ENCODE results near the gene PHTF1.

Gene PHTF1

DNA sequence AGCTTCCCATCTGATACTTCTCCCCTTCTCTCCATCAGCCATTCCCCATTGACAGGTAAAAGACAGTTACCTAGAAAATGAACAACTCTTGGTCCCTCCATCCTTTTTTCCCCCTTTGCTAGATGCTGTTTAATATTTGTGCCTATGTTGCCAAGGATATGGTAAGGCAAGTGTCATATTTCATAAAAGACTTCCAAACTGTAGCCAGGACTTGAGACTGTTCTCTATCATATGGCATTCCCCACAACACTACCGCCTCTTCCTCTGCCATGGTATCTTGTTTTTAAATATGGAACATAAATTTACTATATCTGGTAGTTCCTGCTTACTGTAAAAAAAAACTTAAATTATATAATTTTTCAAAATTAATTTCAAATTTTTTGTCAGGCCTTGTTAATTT, 97.2 kb downstream of the PHTF1 start:
- DNase-seq = no peak

GRCh38 chr1:113660088-113660487, 99.2 kb downstream of the PHTF1 start:
- DNase-seq = no peak

DNA sequence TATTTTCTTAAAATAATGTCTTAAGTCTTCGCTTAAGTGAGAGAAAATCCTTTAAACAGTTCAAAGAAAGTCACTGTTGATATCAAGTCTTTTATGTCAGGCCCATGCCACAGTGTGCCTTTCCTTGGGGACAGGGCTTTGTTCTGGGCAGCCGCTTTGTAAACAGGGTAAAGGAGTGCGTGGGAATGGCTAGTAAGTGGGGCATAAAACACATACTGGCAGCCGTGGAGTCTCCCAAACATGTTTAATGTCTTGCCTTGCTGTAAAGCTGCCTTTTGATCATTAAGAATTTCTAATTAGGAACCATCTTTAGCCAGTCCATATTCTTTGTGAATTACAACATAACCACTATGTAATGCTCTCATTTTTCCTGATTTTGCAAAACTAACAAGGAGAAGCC, 99.7 kb downstream of the PHTF1 start:
- DNase-seq = no peak

DNA sequence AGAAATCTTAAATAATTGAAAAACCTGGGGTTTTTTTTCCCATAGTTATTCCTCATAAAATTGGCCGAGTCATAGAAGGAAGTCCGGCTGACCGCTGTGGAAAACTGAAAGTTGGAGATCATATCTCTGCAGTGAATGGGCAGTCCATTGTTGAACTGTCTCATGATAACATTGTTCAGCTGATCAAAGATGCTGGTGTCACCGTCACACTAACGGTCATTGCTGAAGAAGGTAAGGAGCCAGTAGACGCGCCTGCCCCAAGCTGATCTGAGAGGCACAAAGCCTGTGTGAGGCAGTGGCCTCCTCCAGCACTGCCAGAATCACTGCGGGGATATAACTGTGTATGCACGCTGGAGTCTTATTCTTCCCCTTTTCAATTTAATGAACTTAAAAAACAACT, 100.3 kb downstream of the PHTF1 start:
- no peak for DNase-seq

DNA sequence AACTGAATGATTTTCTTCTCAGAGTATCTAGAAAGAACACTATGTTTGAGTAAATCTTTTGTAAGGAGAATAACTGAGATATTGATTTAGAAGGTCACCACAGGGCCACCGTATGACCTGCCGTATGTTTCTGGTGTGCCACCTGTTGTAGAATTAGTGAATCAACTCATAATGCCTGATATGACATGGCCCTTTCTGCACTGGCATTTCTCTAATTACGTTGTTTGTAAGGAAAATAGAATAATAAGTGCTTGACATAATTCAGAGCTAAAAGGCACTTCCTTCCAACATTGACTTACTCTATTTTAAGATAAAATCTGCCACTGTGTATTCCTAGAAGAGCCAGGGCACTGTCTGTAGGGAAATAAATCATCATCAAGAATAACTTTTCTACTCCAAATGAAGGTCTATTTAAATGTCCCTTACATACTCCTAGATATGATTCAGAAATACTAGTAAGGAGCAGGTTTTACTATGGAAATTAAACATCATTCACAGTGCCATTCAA, 101.7 kb downstream of the PHTF1 start:
- no peak for DNase-seq

DNA sequence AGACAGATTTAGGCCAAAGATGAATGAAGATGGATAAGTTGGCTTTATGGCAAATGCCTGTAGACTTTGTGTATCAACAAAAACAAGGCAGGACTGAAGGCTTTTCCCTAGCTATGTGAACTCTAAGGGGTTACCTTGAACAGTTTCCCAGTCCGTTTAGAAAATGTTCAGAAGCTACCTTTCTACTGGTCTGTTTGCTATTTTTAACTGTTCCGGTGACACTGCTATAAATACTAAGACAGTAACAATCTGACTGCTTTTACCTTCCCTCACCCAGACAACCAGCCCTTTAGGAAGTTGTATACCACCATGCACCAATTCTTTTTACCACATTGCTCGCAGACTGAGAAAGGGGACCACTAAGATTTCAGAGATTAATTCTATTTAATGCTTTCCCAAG, 102.2 kb downstream of the PHTF1 start:
- no peak for DNase-seq

DNA sequence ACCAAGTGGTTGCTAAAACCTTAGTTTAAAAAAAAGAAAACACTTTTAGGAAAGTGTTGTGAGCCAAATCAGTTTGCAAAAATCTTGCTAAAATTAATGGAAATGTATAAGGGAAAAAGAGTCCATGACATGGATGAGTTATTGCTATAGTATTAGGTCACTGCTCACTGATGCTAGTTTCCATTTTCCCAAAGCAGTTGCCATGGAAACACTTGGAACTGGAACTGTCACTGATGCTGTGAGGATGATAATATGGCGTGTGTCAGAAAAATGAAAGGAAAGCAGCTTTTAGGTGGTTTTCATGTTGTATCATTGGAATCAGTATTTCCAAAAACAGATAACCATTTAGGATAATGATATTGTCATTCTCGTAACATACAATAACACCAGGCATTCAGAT, 104.4 kb downstream of the PHTF1 start:
- DNase-seq = no peak

DNA sequence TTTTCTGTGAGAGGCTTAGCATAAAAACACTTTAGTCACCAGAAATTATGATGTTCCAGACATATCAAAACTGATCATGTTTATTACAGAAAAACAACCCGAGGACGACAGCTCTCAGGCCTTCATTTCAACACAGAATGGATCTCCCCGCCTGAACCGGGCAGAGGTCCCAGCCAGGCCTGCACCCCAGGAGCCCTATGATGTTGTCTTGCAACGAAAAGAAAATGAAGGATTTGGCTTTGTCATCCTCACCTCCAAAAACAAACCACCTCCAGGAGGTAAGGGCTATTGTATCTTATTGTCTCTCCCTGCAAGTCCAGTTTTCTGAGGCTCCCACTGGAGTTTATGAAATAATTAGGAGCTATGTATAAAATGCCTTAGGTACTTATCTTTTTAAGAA, 105.5 kb downstream of the PHTF1 start:
- DNase-seq = no peak

DNA sequence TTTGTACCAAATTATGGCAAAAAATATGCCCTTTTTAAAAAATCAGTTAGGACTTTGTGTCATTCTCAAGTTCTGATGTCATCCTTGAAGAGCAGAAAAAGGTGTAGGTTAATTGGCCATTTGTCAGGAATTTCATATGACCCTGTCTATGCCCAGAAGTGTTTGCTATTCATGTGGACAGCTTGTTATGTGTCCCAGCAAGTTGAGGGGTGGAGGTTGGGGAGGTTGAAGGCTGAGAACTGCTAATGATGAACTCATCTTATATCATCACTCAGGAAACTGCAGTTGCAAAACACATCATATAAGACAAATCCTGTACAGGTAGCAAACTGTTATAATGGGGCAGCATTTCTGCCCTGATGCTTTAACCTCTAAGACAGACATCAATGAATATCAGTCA, 106.5 kb downstream of the PHTF1 start:
- DNase-seq = no peak

DNA sequence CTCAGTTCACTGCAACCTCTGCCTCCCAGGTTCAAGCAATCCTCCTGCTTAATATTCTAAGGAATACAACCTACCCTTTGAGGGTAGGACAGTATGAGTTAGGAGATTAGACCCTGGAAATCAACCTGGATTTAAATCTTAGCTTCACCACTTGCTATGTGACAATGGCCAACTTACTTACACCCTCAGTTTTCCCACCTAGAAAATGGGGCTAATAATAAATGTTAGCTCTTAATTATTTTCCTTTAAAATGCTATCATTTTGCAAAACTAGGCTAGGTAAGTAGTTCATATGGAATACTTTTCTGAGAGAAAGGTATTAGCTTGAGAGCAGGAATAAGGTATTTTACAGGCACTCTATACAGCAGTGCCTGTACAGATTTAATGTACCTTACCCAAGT, 110.8 kb downstream of the PHTF1 start:
- no peak for DNase-seq

GRCh38 chr1:113647164-113647563, 112.1 kb downstream of the PHTF1 start:
- DNase-seq = no peak
